NCI-H2081 (cell line): ENCODE measurements around the gene WBP2NL.
"Not testable (repeated sequence)": the region's sequence is repeated elsewhere in the genome, so short reads cannot be mapped to it uniquely, and the experiment has no call there.

Experiments
- DNase-seq, 2 experiments: peaks; one replicate each; lab custom pipeline; 2025; lab: John Stamatoyannopoulos, UW

The WBP2NL gene

GRCh38 chr22:41998361-41999261 is at the start of gene WBP2NL:
TSS of gene WBP2NL (plus strand) at chr22:41998788. CDS start at chr22:41998819, 31 bp downstream.
- DNase-seq = no peak

GRCh38 chr22:41948928-41949296 is 49.7 kb upstream of the WBP2NL start:
- DNase-seq = not testable (repeated sequence)

GRCh38 chr22:41949297-41949965 is 49.2 kb upstream of the WBP2NL start:
- DNase-seq = no peak

- DNase-seq = peak in 1 of 2 experiments; percentile 16
These were observed 46.6 kb upstream of the WBP2NL start, which contains the start of gene SMIM45 for GRCh38 chr22:41951898-41952474. TSS of gene SMIM45 (plus strand) at chr22:41952150.

- no peak for DNase-seq
These were observed 45.9 kb upstream of the WBP2NL start for GRCh38 chr22:41952713-41953112.

GRCh38 chr22:41957941-41958556 is 40.5 kb upstream of the WBP2NL start:
- no peak for DNase-seq

- no peak for DNase-seq
These were observed 35.0 kb upstream of the WBP2NL start for GRCh38 chr22:41963453-41964111.

GRCh38 chr22:41964112-41964491 is 34.5 kb upstream of the WBP2NL start:
- DNase-seq = no peak

GRCh38 chr22:41966225-41966606 is 32.4 kb upstream of the WBP2NL start:
- DNase-seq = no peak

- DNase-seq = peak in 1 of 2 experiments; percentile 14
These were observed 31.9 kb upstream of the WBP2NL start for GRCh38 chr22:41966607-41967240.

GRCh38 chr22:41968601-41969000 is 30.0 kb upstream of the WBP2NL start:
- peak in 1 of 2 experiments; percentile 29 for DNase-seq

GRCh38 chr22:41969110-41969646 is 29.4 kb upstream of the WBP2NL start, which contains the start of gene SEPTIN3:
TSS of gene SEPTIN3 (plus strand) at chr22:41969443. CDS start at chr22:41971493, 2,050 bp downstream.
- no peak for DNase-seq

- no peak for DNase-seq
These were observed 28.0 kb upstream of the WBP2NL start for GRCh38 chr22:41970601-41971000.

- no peak for DNase-seq
These were observed 27.2 kb upstream of the WBP2NL start for GRCh38 chr22:41971431-41971830.

- no peak for DNase-seq
These were observed 23.8 kb upstream of the WBP2NL start for GRCh38 chr22:41974691-41975290.

- no peak for DNase-seq
These were observed 23.1 kb upstream of the WBP2NL start for GRCh38 chr22:41975299-41976069.

- DNase-seq = peak; percentile 37 to 51
These were observed 22.3 kb upstream of the WBP2NL start for GRCh38 chr22:41976070-41976901.

GRCh38 chr22:41976961-41977566 is 21.5 kb upstream of the WBP2NL start:
- peak; percentile 34 to 53 for DNase-seq
